HCT116 (cell line): ENCODE results near the gene SEC24C. TPM values are rescaled to one million over a fixed set of nuclear protein-coding genes. Genes with fewer than 3 reads are reported as not detected.

Experiments
- ATAC-seq: fragments of 200-7000 bp; cut with Tn5 transposase; 2 replicates; pipeline ENCODE4 v1.9.1; 2020; ENCODE audit warnings: mild to moderate bottlenecking, moderate library complexity
- BruUV-seq: library from RNA; stranded (reverse); fragments of 400-500 nt; replicated peaks from 2 replicates; lab custom pipeline; 2021; lab: Mats Ljungman, UMichigan
- CTCF ChIA-PET: fragments of 300-600 bp; sonication (Branson Sonifier 250); formaldehyde crosslinking; loops from one replicate; lab custom pipeline; 2021; ENCODE audit warnings: antibody characterized with exemption; lab: Charles Lee
- POLR2A ChIA-PET: fragments of 300-600, 350-600 bp; sonication (Branson Sonifier 250); formaldehyde crosslinking; loops from one replicate; lab custom pipeline; 2021; ENCODE audit warnings: antibody characterized with exemption; lab: Charles Lee
- RAD21 ChIA-PET, 2 experiments: fragments of 300-600 bp; sonication (Branson Sonifier 250); formaldehyde crosslinking; loops; one replicate each; lab custom pipeline; 2023; ENCODE audit warnings: low total read pairs in 2 of 2; ENCODE audit not compliant: uncharacterized antibody in 2 of 2, unreplicated experiment in 2 of 2, low non-redundant PET in 1 of 2; lab: Charles Lee
- DNase-seq: peaks from one replicate; pipeline ENCODE4 v3.0.0-alpha.2; 2010; ENCODE audit warnings: low read depth, low spot score
- H2AFZ ChIP-seq: fragments of 200-600 bp; shearing (Covaris generic), sonication (generic); 2 replicates; pipeline ENCODE4 v1.6.1; 2017; ENCODE audit warnings: low read depth, mixed run types, mixed read lengths, antibody characterized with exemption, low read length; ENCODE audit not compliant: poor library complexity, severe bottlenecking
- H3K27ac ChIP-seq: 2 replicates; pipeline ENCODE4 v1.5.1; 2012; ENCODE audit warnings: low read depth, low read length
- H3K27me3 ChIP-seq: fragments of 200-600 bp; sonication (generic); 2 replicates; pipeline ENCODE4 v1.6.1; 2016; ENCODE audit warnings: mixed run types, low read length, mixed read lengths; ENCODE audit not compliant: insufficient read depth
- H3K36me3 ChIP-seq, 2 experiments: fragments of 200-500 bp in 1 of 2; fragments of 200-600 bp in 1 of 2; sonication (Bioruptor generic) in 1 of 2; sonication (generic) in 1 of 2; 2 replicates each; pipeline versions ENCODE4 v1.5.1 to v1.6.1; 2014 to 2016; ENCODE audit warnings: low read length in 2 of 2, inconsistent platforms in 1 of 2, mixed read lengths in 1 of 2, mixed run types in 1 of 2; ENCODE audit not compliant: insufficient read depth in 2 of 2, control insufficient read depth in 1 of 2
- H3K4me1 ChIP-seq, 2 experiments: fragments of 200-600 bp in 1 of 2; sonication (generic) in 1 of 2; 2 replicates each; pipeline versions ENCODE4 v1.5.1 to v1.6.1; 2012 to 2017; ENCODE audit warnings: low read length in 2 of 2, inconsistent platforms in 1 of 2, mild to moderate bottlenecking in 1 of 2, mixed read lengths in 1 of 2, mixed run types in 1 of 2, moderate library complexity in 1 of 2; ENCODE audit not compliant: insufficient read depth in 2 of 2, control insufficient read depth in 1 of 2
- H3K4me2 ChIP-seq: fragments of 200-600 bp; sonication (generic); 2 replicates; pipeline ENCODE4 v1.6.1; 2017; ENCODE audit warnings: mixed run types, low read length, mixed read lengths
- H3K4me3 ChIP-seq, 2 experiments: fragments of 200-600 bp in 1 of 2; sonication (generic) in 1 of 2; replicated peaks in 1 of 2; 2 replicates each; pipeline ENCODE4 v1.5.1; 2011 to 2016; ENCODE audit warnings: low read length in 2 of 2, control low read depth in 1 of 2, low read depth in 1 of 2, mild to moderate bottlenecking in 1 of 2, mixed read lengths in 1 of 2, mixed run types in 1 of 2
- H3K79me2 ChIP-seq: fragments of 200-600 bp; sonication (generic); 2 replicates; pipeline ENCODE4 v1.6.1; 2017; ENCODE audit warnings: mild to moderate bottlenecking, mixed run types, low read length, moderate library complexity, mixed read lengths; ENCODE audit not compliant: insufficient read depth
- H3K9ac ChIP-seq: fragments of 200-600 bp; sonication (generic); 2 replicates; pipeline ENCODE4 v1.6.1; 2016; ENCODE audit warnings: low read length, mixed read lengths
- H3K9me2 ChIP-seq: fragments of 200-600 bp; sonication (generic), shearing (Covaris generic); 2 replicates; pipeline ENCODE4 v1.6.1; 2017; ENCODE audit warnings: mixed run types, mild to moderate bottlenecking, moderate library complexity; ENCODE audit not compliant: insufficient read depth
- H3K9me3 ChIP-seq, 2 experiments: fragments of 200-500 bp in 1 of 2; fragments of 200-600 bp in 1 of 2; sonication (Bioruptor generic) in 1 of 2; sonication (generic) in 1 of 2; 2 replicates each; pipeline ENCODE4 v1.6.1; 2014 to 2017; ENCODE audit warnings: low read length in 2 of 2, mixed read lengths in 2 of 2, inconsistent platforms in 1 of 2, low read depth in 1 of 2, mild to moderate bottlenecking in 1 of 2, mixed run types in 1 of 2, moderate library complexity in 1 of 2; ENCODE audit not compliant: control insufficient read depth in 1 of 2, insufficient read depth in 1 of 2
- H4K20me1 ChIP-seq: fragments of 200-600 bp; sonication (generic), shearing (Covaris generic); 2 replicates; pipeline ENCODE4 v1.6.1; 2017; ENCODE audit warnings: mixed run types, mild to moderate bottlenecking, moderate library complexity; ENCODE audit not compliant: insufficient read depth
- CBX3 ChIP-seq: IDR thresholded peaks from 2 replicates; pipeline ENCODE4 v1.6.1; 2012; ENCODE audit warnings: low read depth
- CEBPB ChIP-seq: IDR thresholded peaks from 2 replicates; pipeline ENCODE4 v1.6.1; 2012; ENCODE audit warnings: low read depth
- CTCF ChIP-seq, 3 experiments: fragments of 200-600 bp in 1 of 3; sonication (generic) in 1 of 3; IDR thresholded peaks in 2 of 3; conservative IDR thresholded peaks in 1 of 3; 2 replicates each; pipeline ENCODE4 v1.5.1; 2012 to 2017; ENCODE audit warnings: low read depth in 2 of 3, low read length in 2 of 3, antibody characterized with exemption in 1 of 3, borderline replicate concordance in 1 of 3, control low read depth in 1 of 3, mild to moderate bottlenecking in 1 of 3, mixed read lengths in 1 of 3, mixed run types in 1 of 3, moderate library complexity in 1 of 3; ENCODE audit not compliant: insufficient read depth in 1 of 3
- EZH2 ChIP-seq: fragments of 200-600 bp; sonication (generic); IDR thresholded peaks from 2 replicates; pipeline ENCODE4 v1.6.1; 2017; ENCODE audit warnings: antibody characterized with exemption, mixed run types
- EZH2phosphoT487 ChIP-seq: fragments of 200-600 bp; IDR thresholded peaks from 2 replicates; pipeline ENCODE4 v1.6.1; 2018; ENCODE audit warnings: antibody characterized with exemption, borderline replicate concordance
- FOSL1 ChIP-seq: IDR thresholded peaks from 2 replicates; pipeline ENCODE4 v1.6.1; 2012; ENCODE audit warnings: low read depth
- POLR2A ChIP-seq: IDR thresholded peaks from 2 replicates; pipeline ENCODE4 v1.7.0; 2011; ENCODE audit warnings: borderline replicate concordance; ENCODE audit not compliant: insufficient read depth, insufficient read length; ENCODE audit errors: extremely low read depth
- POLR2AphosphoS5 ChIP-seq: IDR thresholded peaks from 2 replicates; pipeline ENCODE4 v1.6.1; 2011; ENCODE audit warnings: mild to moderate bottlenecking, low read depth, low read length, moderate library complexity
- RAD21 ChIP-seq: IDR thresholded peaks from 2 replicates; pipeline ENCODE4 v1.6.1; 2012; ENCODE audit warnings: low read depth, mild to moderate bottlenecking
- SRF ChIP-seq: IDR thresholded peaks from 2 replicates; pipeline ENCODE4 v1.6.1; 2012; ENCODE audit warnings: low read depth
- TCF7L2 ChIP-seq: IDR thresholded peaks from 2 replicates; pipeline ENCODE4 v1.7.0; 2011; ENCODE audit warnings: borderline replicate concordance, inconsistent platforms; ENCODE audit not compliant: insufficient read depth, insufficient read length; ENCODE audit errors: extremely low read depth
- YY1 ChIP-seq: IDR thresholded peaks from 2 replicates; pipeline ENCODE4 v1.6.1; 2011; ENCODE audit warnings: low read length, low read depth, moderate library complexity, mild to moderate bottlenecking; ENCODE audit not compliant: insufficient replicate concordance; ENCODE audit errors: extremely low read depth
- ZFX ChIP-seq: fragments of 450-650 bp; IDR thresholded peaks from 2 replicates; pipeline ENCODE4 v1.6.1; 2017
- ZNF274 ChIP-seq: fragments of 200-500 bp; sonication (Bioruptor generic); IDR thresholded peaks from 2 replicates; pipeline ENCODE4 v1.6.1; 2014; ENCODE audit warnings: mild to moderate bottlenecking, low read depth, low read length, inconsistent platforms
- intact Hi-C: fragments of 100-400 bp; cut with micrococcal nuclease; formaldehyde crosslinking; loops from 2 replicates; pipeline ENCODE4 v1.10.0; 2022
- total RNA-seq: library from RNA; stranded (reverse); gene quantifications from one replicate; pipeline ENCODE4 v1.2.1, GENCODE V29; 2021; ENCODE audit not compliant: unreplicated experiment
- TF ChIP-seq, protein P1 (sequence below): IDR thresholded peaks from 2 replicates; pipeline ENCODE4 v1.6.1; 2011; ENCODE audit warnings: mild to moderate bottlenecking, low read length, moderate library complexity; ENCODE audit not compliant: insufficient replicate concordance; ENCODE audit errors: extremely low read depth

The SEC24C gene
- total RNA-seq, 1 experiment from 2014 or later = 60.9 TPM

- ChIA-PET CTCF (no interaction called here), RAD21 (no interaction called here), POLR2A (no interaction called here)
- Histone ChIP-seq H3K36me3 (peaks cover 12 to 14% of the 10 kb centered on the region in 2 experiments; a peak in 3 of 4 replicates), H2AFZ (no peak overlapping the region), H3K27ac (no peak overlapping the region), H3K9me2 (no peaks in the 10 kb centered on the region), H3K4me2 (no peak overlapping the region), H4K20me1 (no peaks in the 10 kb centered on the region), H3K9ac (no peak overlapping the region), H3K4me1 (no peaks in the 10 kb centered on the region), H3K4me3 (no peak overlapping the region), H3K27me3 (no peaks in the 10 kb centered on the region), H3K9me3 (no peaks in the 10 kb centered on the region), H3K79me2 (no peaks in the 10 kb centered on the region)
- TF ChIP-seq CBX3 = no peak
- no peak for TF ChIP-seq CEBPB
- no peak for TF ChIP-seq POLR2A
- TF ChIP-seq, protein P1, sequence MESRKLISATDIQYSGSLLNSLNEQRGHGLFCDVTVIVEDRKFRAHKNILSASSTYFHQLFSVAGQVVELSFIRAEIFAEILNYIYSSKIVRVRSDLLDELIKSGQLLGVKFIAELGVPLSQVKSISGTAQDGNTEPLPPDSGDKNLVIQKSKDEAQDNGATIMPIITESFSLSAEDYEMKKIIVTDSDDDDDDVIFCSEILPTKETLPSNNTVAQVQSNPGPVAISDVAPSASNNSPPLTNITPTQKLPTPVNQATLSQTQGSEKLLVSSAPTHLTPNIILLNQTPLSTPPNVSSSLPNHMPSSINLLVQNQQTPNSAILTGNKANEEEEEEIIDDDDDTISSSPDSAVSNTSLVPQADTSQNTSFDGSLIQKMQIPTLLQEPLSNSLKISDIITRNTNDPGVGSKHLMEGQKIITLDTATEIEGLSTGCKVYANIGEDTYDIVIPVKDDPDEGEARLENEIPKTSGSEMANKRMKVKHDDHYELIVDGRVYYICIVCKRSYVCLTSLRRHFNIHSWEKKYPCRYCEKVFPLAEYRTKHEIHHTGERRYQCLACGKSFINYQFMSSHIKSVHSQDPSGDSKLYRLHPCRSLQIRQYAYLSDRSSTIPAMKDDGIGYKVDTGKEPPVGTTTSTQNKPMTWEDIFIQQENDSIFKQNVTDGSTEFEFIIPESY = no peak
- TF ChIP-seq RAD21 = no peak
- no peak for TF ChIP-seq EZH2phosphoT487
- DNase-seq (no peak), ATAC-seq (peak; percentile 51)
- intact Hi-C loops = no loop called here
- BruUV-seq = no TSS peak
These were observed 74.2 kb downstream of the SEC24C start for GRCh38 chr10:73818402-73818801.

DNA sequence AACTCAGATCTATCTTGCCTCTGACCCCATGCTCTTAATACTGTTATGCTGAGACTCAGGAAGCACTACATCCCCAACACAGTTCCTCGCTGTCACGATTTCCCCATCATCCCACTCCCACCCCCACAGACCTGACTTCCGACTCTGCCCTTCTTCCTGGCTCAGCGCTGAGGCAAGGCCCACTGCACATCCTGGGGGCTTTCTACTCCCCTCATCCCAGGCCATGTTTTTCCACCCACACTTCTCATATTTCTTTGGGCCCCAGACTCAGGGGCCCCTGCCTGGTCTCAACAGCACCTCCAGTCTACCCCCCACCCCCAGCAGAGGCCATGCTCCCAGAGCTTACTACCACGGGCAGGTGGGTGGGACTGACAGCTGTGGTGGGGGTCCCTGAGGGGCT, 74.9 kb downstream of the SEC24C start:
- H3K36me3 ChIP-seq = peaks cover 12 to 15% of the 10 kb centered on the region in 2 experiments; a peak in 3 of 4 replicates
- no peak for DNase-seq
- TF ChIP-seq POLR2AphosphoS5 (no peak), CTCF (IDR thresholded peaks at IDR 0.05 in 2 of 3, conservative IDR thresholded peaks at IDR 0.05 in 1 of 3; ENCODE audit: borderline replicate concordance in 1 of 3, insufficient read depth in 1 of 3, low read depth in 2 of 3, low read length in 2 of 3) (no peak), EZH2phosphoT487 (no peak), ZFX (no peak), YY1 (no peak), ZNF274 (no peak), FOSL1 (no peak), RAD21 (no peak), SRF (no peak), TCF7L2 (no peak), POLR2A (no peak), EZH2 (no peak)
- TF ChIP-seq, protein P1 = no peak

More for the DNA sequence above, 74.9 kb downstream of the SEC24C start:
- H3K9me2 ChIP-seq = no peaks in the 10 kb centered on the region
- no peak overlapping the region for H2AFZ ChIP-seq
- no peaks in the 10 kb centered on the region for H3K4me1 ChIP-seq
- H3K4me3 ChIP-seq = no peak overlapping the region
- no peaks in the 10 kb centered on the region for H3K27me3 ChIP-seq
- no peak overlapping the region for H3K4me2 ChIP-seq
- intact Hi-C loops = no loop called here
- ATAC-seq = no peak
- BruUV-seq = no TSS peak
- H3K9me3 ChIP-seq = no peaks in the 10 kb centered on the region
- POLR2A ChIA-PET = no interaction called here
- CTCF ChIA-PET = no interaction called here
- H3K79me2 ChIP-seq = no peaks in the 10 kb centered on the region
- H4K20me1 ChIP-seq = no peaks in the 10 kb centered on the region
- H3K27ac ChIP-seq = no peak overlapping the region
- RAD21 ChIA-PET = no interaction called here
- no peak overlapping the region for H3K9ac ChIP-seq
